DOHH2 (cell line): ENCODE data around the gene EHD2.
"Not testable (repeated sequence)": the region's sequence is repeated elsewhere in the genome, so short reads cannot be mapped to it uniquely, and the experiment has no call there.

Experiments
- H3F3A ChIP-seq: fragments of 200-600 bp; sonication (generic), shearing (Covaris generic); 2 replicates; pipeline ENCODE4 v1.6.0; 2016; ENCODE audit warnings: antibody characterized with exemption, mild to moderate bottlenecking; ENCODE audit not compliant: control insufficient read depth, insufficient read depth
- H3K27ac ChIP-seq: fragments of 200-600 bp; sonication (generic); 2 replicates; pipeline ENCODE4 v1.5.1; 2014; ENCODE audit warnings: low read depth, mild to moderate bottlenecking, low read length, moderate library complexity
- H3K27me3 ChIP-seq: fragments of 200-600 bp; sonication (generic); 2 replicates; pipeline ENCODE4 v1.6.1; 2014; ENCODE audit warnings: mild to moderate bottlenecking, low read length, mixed read lengths; ENCODE audit not compliant: control insufficient read depth
- H3K36me3 ChIP-seq: fragments of 200-600 bp; sonication (generic); 2 replicates; pipeline ENCODE4 v1.6.1; 2014; ENCODE audit warnings: mild to moderate bottlenecking, low read length, moderate library complexity, mixed read lengths; ENCODE audit not compliant: control insufficient read depth
- H3K4me1 ChIP-seq: fragments of 200-600 bp; sonication (generic); 2 replicates; pipeline ENCODE4 v1.6.1; 2014; ENCODE audit warnings: mild to moderate bottlenecking, low read length, mixed read lengths; ENCODE audit not compliant: control insufficient read depth
- H3K4me2 ChIP-seq: fragments of 200-600 bp; sonication (generic); 2 replicates; pipeline ENCODE4 v1.6.0; 2014; ENCODE audit warnings: mild to moderate bottlenecking, low read length, moderate library complexity
- H3K4me3 ChIP-seq: fragments of 200-600 bp; sonication (generic); 2 replicates; pipeline ENCODE4 v1.5.1; 2014; ENCODE audit warnings: mild to moderate bottlenecking, low read length, mixed read lengths
- H3K79me2 ChIP-seq: fragments of 200-600 bp; sonication (generic); 2 replicates; pipeline ENCODE4 v1.6.1; 2014; ENCODE audit warnings: mild to moderate bottlenecking, low read length, mixed read lengths; ENCODE audit not compliant: control insufficient read depth
- H3K9me2 ChIP-seq: fragments of 200-600 bp; sonication (generic); replicated peaks from 2 replicates; pipeline ENCODE4 v1.6.1; 2014; ENCODE audit warnings: mild to moderate bottlenecking, low read length, mixed read lengths; ENCODE audit not compliant: control insufficient read depth
- H3K9me3 ChIP-seq: fragments of 200-600 bp; sonication (generic); 2 replicates; pipeline ENCODE4 v1.6.1; 2014; ENCODE audit warnings: antibody characterized with exemption, low read length, mixed read lengths; ENCODE audit not compliant: control insufficient read depth, insufficient read depth
- H4K20me1 ChIP-seq: fragments of 200-600 bp; sonication (generic); 2 replicates; pipeline ENCODE4 v1.6.0; 2014; ENCODE audit warnings: low read depth, mild to moderate bottlenecking, antibody characterized with exemption, low read length, moderate library complexity; ENCODE audit not compliant: control insufficient read depth, insufficient read depth
- EZH2phosphoT487 ChIP-seq: fragments of 200-600 bp; sonication (generic); IDR thresholded peaks from 2 replicates; pipeline ENCODE4 v1.6.1; 2017; ENCODE audit warnings: borderline replicate concordance, mild to moderate bottlenecking, antibody characterized with exemption, low read length, moderate library complexity, mixed read lengths
- TF ChIP-seq, protein P1 (sequence below): fragments of 200-600 bp; sonication (generic); IDR thresholded peaks from one replicate; pipeline ENCODE4 v1.5.1; 2014; ENCODE audit warnings: antibody characterized with exemption, mild to moderate bottlenecking, low read depth, low read length; ENCODE audit not compliant: poor library complexity, severe bottlenecking

The EHD2 gene

DNA sequence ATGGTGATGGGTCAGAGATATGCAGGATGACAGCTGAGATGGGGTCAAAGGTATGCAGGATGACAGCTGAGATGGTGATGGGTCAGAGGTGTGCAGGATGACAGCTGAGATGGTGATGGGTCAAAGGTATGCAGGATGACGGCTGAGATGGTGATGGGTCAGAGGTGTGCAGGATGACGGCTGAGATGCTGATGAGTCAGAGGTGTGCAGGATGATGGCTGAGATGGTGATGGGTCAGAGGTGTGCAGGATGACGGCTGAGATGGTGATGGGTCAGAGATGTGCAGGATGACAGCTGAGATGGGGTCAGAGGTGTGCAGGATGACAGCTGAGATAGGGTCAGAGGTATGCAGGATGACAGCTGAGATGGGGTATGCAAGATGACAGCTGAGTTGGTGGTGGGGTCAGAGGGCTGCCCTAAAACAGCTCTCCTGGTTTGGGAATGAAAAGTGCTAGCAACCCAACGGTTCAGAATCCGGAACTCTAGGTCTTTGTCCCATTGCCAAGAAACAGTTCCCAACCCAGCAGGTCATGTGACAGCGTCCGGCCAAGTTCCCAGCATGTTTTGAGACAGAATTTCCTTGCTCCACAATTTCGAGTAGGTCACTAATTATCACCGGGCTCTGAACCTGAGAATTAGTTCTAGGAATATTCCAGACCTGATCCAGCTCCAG, 68.5 kb downstream of the EHD2 start:
- H3K27ac ChIP-seq: no peak overlapping the region
- H3K4me1 ChIP-seq: peaks cover 14% of the 10 kb centered on the region; the same call in 1 of the 2 replicates
- H3K4me2 ChIP-seq: no peak overlapping the region
- peaks cover 7% of the 10 kb centered on the region for H3K27me3 ChIP-seq
- H3K4me3 ChIP-seq: no peak overlapping the region
- no peaks in the 10 kb centered on the region for H4K20me1 ChIP-seq
- no peaks in the 10 kb centered on the region for H3K36me3 ChIP-seq
- H3K79me2 ChIP-seq: no peaks in the 10 kb centered on the region
- no peaks in the 10 kb centered on the region for H3F3A ChIP-seq
- H3K9me2 ChIP-seq: no peaks in the 10 kb centered on the region
- no peaks in the 10 kb centered on the region for H3K9me3 ChIP-seq
- no peak for TF ChIP-seq EZH2phosphoT487
- TF ChIP-seq, protein P1, sequence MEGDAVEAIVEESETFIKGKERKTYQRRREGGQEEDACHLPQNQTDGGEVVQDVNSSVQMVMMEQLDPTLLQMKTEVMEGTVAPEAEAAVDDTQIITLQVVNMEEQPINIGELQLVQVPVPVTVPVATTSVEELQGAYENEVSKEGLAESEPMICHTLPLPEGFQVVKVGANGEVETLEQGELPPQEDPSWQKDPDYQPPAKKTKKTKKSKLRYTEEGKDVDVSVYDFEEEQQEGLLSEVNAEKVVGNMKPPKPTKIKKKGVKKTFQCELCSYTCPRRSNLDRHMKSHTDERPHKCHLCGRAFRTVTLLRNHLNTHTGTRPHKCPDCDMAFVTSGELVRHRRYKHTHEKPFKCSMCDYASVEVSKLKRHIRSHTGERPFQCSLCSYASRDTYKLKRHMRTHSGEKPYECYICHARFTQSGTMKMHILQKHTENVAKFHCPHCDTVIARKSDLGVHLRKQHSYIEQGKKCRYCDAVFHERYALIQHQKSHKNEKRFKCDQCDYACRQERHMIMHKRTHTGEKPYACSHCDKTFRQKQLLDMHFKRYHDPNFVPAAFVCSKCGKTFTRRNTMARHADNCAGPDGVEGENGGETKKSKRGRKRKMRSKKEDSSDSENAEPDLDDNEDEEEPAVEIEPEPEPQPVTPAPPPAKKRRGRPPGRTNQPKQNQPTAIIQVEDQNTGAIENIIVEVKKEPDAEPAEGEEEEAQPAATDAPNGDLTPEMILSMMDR: no peak

DNA sequence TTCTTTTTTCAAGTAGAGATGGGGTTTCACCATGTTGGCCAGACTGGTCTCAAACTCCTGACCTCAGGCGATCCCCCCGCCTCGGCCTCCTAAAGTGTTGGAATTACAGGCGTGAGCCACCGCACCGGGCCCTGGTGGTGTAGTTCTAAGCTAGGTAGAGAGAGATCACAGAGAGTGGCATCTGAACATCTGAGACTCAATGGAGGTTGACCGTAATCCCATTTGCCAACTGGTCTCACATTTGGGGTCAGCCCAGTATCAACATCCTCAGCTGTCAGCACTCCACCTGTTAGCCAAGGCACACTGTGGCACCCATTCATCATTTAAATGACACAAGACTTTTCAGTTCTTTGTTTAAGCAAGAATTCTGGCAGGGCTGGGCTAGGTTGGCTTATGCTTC, 73.3 kb downstream of the EHD2 start:
- Histone ChIP-seq H3K4me2 (no peak overlapping the region), H4K20me1 (no peaks in the 10 kb centered on the region), H3K79me2 (no peaks in the 10 kb centered on the region), H3K27me3 (no peaks in the 10 kb centered on the region), H3K4me3 (no peak overlapping the region), H3K9me2 (no peaks in the 10 kb centered on the region), H3K36me3 (no peaks in the 10 kb centered on the region), H3K4me1 (no peaks in the 10 kb centered on the region), H3K27ac (no peak overlapping the region), H3K9me3 (no peaks in the 10 kb centered on the region), H3F3A (no peaks in the 10 kb centered on the region)
- TF ChIP-seq, protein P1: no peak
- TF ChIP-seq EZH2phosphoT487: no peak

DNA sequence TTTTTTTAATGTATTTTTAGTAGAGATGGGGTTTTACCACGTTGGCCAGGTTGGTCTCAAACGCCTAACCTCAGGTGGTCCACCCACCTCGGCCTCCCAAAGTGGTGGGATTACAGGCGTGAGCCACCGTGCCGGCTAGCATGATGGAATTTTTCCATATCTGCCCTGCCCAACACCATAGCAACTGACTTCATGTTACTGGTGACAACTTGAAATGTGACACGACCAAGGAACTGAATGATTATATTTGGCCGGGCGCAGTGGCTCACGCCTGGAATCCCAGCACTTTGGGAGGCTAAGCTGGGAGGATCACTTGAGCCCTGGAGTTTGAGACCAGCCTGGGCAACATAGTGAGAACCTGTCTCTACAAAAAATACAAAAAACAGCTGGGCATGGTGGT, 74.1 kb downstream of the EHD2 start:
- H3K27me3 ChIP-seq, H4K20me1 ChIP-seq, H3K36me3 ChIP-seq, H3F3A ChIP-seq, H3K4me2 ChIP-seq, H3K27ac ChIP-seq, H3K9me3 ChIP-seq, H3K9me2 ChIP-seq, H3K4me3 ChIP-seq, H3K79me2 ChIP-seq, H3K4me1 ChIP-seq: not testable (repeated sequence)

DNA sequence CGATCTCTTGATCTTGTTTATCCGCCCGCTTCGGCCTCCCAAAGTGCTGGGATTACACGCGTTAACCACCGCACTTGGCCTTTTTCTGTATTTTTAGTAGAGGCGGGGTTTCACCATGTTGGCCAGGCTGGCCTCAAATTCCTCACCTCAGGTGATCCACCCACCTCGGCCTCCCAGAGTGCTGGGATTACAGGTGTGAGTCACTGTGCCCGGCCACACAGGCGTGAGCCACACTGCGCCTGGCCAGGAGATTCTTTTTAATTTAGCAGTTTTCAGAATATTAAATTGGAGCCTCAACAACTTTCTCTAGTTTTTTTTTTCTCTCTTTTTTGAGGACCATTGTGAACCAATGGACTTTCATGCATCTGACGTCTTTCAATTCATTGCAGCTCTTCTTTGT, 76.6 kb downstream of the EHD2 start:
- H3K4me3 ChIP-seq, H3F3A ChIP-seq, H3K9me2 ChIP-seq, H3K27me3 ChIP-seq, H3K27ac ChIP-seq, H4K20me1 ChIP-seq, H3K4me2 ChIP-seq, H3K4me1 ChIP-seq, H3K9me3 ChIP-seq, H3K36me3 ChIP-seq, H3K79me2 ChIP-seq: not testable (repeated sequence)
